T follicular helper cell (primary cell): ENCODE results near the gene WDFY4.
"Not testable (repeated sequence)": the region's sequence is repeated elsewhere in the genome, so short reads cannot be mapped to it uniquely, and the experiment has no call there.

Experiments used
- DNase-seq: peaks from one replicate; pipeline ENCODE4 v3.0.0-alpha.2; 2020; ENCODE audit warnings: low read depth
- total RNA-seq, 2 experiments: gene quantifications; one replicate each; lab custom pipeline; 2026; lab: John Stamatoyannopoulos, UW

Gene WDFY4, protein sequence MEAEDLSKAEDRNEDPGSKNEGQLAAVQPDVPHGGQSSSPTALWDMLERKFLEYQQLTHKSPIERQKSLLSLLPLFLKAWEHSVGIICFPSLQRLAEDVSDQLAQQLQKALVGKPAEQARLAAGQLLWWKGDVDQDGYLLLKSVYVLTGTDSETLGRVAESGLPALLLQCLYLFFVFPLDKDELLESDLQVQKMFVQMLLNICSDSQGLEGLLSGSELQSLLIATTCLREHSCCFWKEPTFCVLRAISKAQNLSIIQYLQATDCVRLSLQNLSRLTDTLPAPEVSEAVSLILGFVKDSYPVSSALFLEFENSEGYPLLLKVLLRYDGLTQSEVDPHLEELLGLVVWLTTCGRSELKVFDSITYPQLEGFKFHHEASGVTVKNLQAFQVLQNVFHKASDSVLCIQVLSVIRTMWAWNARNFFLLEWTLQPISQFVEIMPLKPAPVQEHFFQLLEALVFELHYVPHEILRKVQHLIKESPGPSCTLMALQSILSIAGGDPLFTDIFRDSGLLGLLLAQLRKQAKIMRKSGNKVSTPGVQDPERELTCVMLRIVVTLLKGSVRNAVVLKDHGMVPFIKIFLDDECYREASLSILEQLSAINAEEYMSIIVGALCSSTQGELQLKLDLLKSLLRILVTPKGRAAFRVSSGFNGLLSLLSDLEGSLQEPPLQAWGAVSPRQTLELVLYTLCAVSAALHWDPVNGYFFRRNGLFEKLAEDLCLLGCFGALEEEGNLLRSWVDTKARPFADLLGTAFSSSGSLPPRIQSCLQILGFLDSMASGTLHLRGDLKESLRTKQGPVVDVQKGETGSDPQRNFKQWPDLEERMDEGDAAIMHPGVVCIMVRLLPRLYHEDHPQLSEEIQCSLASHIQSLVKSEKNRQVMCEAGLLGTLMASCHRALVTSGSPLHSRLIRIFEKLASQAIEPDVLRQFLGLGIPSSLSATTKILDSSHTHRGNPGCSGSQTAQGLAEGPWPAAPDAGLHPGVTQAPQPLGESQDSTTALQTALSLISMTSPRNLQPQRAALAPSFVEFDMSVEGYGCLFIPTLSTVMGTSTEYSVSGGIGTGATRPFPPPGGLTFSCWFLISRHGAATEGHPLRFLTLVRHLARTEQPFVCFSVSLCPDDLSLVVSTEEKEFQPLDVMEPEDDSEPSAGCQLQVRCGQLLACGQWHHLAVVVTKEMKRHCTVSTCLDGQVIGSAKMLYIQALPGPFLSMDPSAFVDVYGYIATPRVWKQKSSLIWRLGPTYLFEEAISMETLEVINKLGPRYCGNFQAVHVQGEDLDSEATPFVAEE (N-terminal part only)
- 0 to 0.06 reads per million in 2 experiments for total RNA-seq

DNA sequence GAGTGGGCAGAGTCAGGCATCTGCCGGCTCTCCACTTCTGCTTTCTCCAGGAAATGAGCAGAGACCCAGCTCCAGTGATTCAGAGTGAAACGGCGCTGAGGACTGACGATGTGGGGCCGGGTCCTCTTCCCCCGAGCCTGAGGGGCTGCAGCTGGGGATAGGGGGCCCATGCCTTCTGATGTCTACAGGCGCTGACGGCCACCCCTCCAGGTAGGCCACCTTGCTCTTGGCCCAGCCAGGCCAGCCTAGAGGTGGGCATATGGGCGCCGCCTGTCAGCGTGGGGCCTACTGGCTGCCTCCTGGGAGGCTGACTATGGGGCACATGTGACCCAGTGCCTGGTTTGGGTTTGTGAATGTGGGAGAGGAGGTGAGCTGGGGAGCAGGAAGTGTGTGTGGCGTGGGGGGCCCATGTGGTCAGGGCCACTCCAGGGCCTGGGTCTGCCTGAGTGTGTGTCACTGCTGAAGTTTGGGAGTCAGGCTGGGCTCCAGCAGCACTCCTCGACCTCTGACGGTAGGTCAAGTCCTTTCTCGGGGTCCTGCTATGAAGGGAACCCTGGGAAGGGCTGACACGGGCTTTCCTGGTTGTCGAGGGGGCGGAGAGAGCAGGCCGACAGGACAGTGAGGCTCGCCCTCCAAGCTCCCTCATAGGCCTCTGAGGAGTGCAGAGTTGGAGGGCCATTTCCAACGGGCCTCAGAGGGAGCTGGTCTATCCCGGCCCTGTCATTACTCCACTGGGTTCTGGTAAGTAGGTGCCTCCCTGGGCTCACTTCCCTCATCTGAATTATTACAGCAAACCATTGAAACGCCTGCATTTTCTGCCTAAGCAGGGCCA lies at the start of gene WDFY4:
WDFY4 (plus strand) TSS at position 82 of the 832 bp plus-strand sequence. CDS start 24,860 bp downstream, outside the sequence.
- no peak for DNase-seq

DNA sequence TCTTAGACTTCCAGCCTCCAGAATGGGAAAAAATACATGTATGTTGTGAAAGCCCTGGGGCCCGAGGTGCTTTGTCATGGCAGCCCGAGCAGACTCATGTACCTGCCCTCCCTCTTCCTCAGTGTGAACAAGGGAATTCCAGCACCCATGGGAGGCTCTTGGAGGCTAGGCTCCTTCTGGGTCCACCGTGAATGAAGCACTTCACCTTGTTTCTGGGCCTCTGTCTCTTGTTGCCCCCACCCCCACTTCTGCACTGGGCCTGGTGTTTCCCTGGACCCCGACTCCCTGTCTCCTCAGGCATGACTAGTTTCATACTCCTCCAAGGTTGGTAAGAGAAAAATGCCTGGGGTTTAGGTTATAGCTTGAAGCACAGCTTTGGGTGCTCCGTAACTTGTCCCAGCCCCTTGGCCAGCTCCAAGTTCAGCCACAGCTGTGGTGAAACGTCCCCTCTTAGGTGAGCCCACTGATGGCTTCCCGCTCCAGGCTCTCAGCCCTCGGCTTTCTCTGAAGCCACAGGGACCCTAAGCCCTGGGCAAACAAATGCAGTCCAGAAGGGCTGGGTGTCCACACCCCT lies 49.6 kb upstream of the WDFY4 start:
- DNase-seq = no peak

DNA sequence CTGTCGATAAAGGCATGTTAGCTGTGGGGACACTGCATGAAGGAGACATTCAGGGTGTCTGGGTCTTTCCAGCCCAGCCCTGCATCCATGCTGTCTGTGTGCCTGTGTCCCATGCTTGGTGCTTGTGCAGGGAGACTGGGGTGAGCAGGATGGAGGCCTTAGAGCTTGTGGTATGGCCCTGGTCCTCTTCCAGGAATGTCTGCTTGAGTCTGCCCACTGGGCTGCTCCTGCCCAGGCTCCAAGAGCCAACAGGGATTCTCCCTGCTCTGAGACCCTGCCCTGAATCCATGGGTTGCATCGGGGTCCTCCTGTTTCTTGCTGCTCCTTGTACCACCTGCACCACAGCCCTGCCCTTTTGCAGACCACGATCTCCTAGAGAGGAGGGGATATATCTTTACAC lies 48.4 kb upstream of the WDFY4 start:
- DNase-seq = no peak

DNA sequence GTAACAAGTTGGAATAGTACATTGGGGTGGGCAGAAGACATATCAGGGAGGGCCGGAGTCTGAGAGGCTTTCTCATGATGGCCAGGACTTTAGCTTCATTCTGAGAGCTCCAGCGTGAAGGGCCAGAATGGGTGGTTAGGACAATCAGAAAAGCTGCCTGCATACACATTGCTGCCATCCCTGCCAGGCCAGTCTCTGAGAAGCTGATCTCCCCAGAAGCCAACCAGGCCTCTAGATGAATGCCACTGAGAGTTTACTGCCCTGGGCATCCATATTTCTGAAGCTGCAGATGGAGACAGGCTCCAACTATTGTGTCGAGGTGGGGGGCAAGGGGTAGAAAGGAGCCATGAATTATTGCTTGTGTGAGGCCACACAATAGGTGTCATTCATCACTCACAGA lies 47.8 kb upstream of the WDFY4 start:
- no peak for DNase-seq

DNA sequence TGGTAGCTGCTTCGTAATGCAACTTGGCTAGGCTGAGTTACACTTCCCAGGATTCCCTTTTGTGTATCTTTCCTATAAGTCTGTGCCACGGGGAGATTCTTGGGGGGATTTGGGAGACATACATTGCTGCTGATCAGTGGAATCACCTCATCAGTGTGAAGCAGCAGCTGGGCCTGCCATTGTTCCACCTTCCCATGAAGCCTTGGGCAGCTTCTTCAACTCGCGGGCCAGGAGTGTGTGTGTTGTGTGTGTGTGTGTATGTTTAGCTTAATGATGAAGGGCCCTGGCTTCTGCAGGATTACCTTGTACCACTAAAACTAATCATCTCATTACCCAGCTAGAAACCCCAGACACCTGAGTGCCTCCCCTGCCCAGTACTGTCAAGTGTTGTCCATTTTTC lies 46.5 kb upstream of the WDFY4 start:
- DNase-seq = no peak

DNA sequence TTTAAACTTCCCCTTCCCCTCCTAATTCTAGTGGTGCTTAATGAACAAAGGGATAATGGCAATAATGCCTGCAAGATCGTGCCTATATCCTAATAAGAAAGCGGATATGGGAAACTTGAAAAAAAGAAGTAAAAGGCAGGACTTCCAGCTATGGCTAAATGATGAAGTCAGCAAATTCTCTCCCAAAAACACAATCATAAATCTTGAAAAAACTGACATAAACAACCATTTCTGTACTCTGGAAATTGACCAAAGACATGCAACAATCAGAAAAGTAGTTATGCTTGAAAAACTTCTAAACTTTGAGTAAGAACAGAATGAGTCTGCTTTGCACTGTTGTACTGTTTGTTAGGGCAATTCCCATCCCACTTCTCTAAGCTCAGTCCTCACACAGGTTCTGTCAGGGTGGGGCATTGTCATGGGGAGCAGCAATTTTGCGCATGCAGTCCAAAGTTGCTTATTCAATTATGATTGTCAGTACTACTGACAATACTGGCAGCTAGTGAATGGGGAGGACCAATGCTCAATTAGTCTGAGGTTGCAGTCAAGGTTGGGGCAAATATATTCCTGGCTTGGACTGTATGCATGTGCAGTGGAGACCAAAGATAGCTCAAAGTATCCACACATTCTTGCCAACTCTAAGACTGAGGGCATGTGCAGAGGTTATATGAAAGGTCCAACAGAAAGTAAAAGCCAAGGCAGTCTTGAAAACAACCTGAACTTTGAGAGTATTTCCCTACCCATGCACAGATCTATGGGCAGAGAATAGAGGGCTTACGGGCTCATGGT lies 45.7 kb upstream of the WDFY4 start:
- DNase-seq = no peak

DNA sequence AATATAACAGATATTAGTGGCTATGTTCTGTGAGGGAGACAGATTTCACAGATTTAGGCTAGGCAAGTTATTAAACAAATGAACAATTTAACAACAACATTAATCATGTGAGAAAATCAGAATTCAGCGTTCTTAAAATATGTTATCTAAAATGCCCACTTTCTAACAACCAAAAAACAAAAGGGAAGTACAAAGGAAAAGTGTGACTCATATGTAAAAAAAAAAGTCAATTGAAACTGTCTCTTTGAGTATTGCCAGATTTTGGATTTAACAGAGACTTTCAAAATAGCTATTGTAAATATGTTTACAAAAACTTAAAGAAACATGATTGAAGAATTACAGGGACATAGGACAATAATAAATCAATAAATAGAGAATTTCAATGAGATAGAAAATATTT lies 45.0 kb upstream of the WDFY4 start:
- no peak for DNase-seq

DNA sequence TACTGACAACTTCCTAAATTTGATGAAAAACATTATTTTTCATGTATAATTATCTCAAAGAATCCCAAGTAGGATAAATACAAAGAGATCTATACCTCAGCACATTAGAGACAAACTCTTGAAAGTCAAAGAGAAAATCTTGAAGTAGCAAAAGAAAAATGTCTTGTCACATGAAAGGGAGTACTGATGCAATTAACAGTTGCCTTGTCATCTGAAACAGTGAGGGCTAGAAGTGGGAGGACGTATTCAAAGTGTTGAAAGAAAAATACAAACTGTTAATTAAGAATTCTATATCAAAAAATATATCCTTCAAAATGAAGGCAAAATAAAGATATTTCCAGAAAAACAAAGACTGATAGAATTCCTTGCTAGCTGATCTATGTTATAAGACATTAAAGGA lies 44.3 kb upstream of the WDFY4 start:
- no peak for DNase-seq

DNA sequence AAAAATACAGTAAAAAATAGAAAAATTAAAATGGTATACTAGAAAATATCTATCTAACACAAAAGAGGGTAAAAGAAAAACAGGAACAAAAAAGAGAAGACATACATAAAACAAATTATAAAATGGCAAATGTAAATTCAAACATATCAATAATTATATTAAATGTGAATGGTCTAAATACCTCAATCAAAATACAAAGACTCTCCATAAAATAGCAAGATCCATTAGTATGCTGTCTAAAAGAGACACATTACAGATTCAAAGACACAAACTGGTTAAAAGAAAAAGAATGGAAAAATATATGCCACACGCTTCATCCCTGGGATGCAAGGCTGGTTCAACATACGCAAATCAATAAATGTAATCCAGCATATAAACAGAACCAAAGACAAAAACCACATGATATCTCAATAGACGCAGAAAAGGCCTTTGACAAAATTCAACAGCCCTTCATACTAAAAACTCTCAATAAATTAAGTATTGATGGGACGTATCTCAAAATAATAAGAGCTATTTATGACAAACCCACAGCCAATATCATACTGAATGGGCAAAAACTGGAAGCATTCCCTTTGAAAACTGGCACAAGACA lies 43.5 kb upstream of the WDFY4 start:
- not testable (repeated sequence) for DNase-seq

DNA sequence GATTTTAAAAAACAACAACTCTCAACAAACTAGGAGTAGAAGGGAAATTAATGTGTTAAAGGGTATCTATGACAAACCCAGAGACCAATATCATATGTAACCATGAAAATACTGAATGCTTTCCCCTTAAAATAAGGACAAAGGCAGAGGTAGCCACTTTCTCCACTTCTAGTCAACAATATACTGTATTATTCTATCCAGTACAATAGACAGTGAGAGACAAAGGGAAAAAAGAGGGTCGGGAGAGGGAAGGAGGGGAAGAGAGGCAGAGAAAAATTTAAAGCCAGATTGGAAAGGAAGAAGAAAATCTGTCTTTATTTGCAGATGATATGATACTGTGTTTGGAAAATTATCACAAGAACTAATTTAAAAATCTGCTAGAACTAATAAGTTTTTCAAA lies 39.1 kb upstream of the WDFY4 start:
- no peak for DNase-seq

DNA sequence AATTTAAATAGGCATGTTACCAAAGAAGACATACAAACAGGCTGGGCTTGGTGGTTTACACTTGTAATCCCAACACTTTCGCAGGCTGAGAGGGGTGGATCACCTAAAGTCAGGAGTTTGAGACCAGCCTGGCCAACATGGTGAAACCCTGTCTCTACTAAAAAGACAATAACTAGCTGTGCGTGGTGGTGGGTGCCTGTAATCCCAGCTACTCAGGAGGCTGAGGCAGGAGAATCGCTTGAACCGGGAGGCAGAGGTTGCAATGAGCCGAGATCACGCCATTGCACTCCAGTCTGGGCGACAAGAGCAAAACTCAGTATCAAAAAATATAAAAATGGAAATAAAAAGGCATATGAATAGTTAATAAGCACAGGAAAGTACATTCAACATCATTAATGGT lies 37.6 kb upstream of the WDFY4 start:
- not testable (repeated sequence) for DNase-seq

DNA sequence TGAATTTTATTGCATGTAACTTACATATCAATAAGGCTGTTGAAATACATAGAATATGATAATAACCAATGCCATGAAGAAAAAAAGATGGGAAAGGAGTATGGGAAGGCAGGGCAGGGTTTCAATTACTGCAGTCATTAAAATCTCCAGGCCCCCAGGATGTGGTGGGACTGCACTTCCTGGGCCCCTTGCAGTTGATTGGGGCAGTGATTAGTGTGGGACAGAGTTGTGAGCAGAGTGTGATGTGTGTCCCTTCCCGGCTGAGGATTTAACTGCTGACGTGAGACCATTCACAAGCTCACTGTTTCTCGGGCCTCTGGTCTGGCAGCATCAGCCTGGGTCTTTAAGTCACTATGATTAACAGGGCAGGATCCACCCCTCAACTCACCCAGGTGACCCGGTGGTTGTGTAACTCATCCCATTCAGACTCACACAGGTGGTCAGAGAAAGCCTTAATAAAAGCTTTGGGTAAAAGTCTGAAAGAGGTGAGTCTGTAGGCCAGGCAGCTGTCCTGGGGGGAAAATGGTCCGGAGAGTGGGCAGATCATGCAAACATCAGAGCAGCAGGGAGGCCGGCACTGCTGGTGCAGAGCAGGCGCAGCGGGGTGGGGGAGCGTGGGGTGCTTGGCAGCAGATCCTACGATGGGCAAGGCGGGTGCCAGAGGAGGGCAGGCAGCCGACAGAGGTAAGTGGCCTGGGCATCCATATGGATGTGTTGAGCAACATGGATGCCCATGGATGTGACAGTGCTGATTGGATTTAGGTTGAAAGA lies 36.3 kb upstream of the WDFY4 start:
- no peak for DNase-seq

DNA sequence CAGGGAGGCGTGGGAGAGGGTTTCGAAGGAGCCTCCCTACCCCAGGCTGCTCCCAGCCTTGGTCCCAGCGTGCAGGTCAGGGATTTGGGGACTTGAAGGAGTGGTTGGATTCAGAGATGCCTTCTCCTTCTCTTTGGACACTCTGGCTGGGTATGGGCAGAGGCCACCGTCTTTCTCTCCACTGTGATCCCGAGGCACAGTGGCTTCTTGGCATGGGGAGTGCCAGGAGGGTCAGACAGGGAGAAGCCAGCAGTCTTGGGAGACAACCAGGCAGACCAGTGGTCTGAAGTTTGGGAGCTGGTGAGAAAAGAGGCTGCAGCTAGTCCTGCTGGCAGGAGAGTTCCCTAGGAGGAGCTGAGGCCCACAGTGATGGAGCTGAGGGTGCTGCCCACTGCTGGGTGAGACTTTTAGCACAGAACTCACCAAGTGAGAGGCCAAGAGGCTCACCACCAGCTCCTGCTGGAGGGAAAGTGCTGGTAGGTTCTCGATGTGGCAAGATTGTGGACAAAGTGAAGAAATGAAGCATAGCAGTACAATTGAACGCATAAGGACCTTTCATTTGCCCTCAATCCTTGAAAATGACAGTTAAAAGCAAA lies 35.2 kb upstream of the WDFY4 start:
- DNase-seq = no peak

DNA sequence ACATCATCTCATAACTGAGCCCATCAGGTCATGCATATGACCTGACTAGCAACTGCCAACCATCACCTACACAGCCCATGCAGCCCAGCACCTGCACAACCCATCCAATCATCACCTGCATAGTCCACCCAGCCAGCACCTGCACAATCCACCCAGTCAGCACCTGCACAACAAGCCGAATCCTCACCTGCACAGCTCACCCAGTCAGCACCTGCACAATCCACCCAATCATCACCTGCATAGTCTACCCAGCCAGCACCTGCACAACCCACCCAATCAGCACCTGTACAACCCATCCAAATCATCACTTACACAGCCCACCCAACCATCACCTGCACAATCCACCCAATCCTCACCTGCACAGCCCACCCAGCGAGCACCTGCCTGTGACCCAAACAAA lies 33.4 kb upstream of the WDFY4 start:
- no peak for DNase-seq

DNA sequence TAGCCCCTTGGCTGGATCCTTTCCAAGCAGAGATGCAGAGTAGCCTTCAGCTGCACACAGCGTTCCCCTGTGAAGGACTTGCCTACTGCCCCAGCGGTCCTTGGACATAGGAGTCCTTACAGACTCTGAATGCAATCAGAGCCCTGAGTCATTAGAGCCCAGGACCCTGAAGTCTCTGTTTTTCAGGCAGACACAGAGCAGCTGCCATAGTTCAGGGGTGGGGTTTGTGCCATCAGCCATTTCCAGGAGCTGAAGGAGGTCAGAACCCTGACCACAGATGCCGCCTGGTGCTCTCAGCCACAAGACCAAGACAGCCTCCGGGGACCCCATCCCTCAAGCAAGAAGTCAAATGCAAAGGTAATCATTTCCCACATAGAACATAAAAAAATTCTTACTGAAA lies 32.8 kb upstream of the WDFY4 start:
- DNase-seq = no peak

DNA sequence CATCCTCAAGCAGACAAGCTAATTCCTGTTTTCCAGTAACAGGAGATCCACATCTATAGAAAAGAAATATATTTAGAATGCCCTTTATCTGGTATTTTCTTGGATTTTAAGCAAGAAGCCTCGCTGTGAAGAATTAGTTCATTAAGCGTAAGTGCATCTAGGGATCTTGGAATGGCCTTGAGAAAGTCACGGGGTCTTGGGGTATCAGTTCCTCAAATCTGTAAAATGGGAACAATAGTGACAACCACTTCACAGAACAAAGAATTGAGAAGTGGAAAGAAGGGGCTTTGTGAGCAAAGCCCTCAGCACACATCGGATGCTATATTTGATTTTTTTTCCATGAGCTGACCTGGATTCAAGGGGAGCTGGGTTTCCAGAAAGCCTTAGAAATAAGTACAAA lies 32.3 kb upstream of the WDFY4 start:
- no peak for DNase-seq

DNA sequence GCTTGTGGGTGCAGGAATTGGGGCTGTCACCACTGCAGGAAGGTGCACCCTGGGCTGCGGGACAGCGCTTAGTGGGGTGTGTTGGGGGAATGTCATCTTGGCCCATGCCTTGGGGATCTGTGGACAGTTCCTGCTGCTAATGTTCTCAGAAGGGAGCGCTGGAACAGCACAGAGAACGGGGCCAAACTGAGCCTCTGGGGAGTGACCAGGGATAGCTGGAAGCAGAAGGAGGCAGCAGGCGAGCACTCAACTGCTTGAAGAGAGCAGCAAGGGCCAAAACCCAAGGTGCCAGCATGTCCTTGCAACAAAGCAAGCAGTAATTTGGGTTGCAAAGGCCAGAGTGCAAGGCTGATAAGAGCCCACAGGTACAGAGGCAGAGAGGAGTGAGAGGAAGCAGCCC lies 31.3 kb upstream of the WDFY4 start:
- no peak for DNase-seq

DNA sequence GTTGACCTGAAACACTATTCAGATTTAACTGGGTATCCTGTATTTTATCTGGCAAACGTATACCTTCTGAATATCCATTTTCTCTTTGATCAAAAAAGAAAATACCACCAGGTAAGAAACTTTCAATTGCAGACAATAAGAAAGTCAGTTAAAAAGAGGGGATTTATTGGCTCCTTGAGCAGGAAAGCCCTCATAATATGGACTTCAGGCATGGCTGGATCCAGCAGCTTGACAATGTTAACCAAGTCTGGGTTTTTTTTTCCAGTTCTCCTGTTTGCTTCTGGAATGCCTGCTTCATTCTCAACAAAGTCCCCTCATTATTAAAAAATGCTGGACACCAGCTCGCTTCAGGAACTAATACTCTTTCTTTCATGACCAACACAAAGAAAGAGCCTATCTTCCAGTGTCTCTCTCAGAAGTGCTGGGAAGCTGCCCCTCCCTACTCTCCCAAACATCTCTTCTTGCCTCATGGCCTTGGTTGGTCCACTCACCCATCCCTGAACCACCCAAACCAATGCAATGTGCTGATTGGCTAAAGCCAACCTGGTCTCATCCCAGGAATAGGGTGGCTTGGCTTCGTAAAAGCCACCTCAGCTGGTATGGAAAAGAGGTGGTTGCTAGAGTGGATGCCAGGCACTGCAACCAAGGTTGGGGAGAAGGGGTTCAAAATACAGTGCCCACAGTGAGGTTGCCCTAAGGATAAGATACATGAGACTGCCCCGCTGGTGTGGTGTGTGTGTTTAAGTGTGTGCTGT lies 30.6 kb upstream of the WDFY4 start:
- DNase-seq = no peak
